ENCODE data around the gene FANCG.
A peak's percentile ranks its signal among the peaks of the same experiment; 100 is the strongest.

- TF ChIP-seq CTCF (IDR thresholded peaks at IDR 0.05) (peak; percentile 62 to 88 (median 66)), POLR2AphosphoS5 (IDR thresholded peaks at IDR 0.05) (peak in 3 of 4 donors; percentile 40 to 75 (median 70))
Measured at GRCh38 chr9:35096035-35096849, 16.5 kb upstream of the FANCG start, which contains the start of gene PIGO.
